ENCODE results near the gene SH3BGRL3.

DNA sequence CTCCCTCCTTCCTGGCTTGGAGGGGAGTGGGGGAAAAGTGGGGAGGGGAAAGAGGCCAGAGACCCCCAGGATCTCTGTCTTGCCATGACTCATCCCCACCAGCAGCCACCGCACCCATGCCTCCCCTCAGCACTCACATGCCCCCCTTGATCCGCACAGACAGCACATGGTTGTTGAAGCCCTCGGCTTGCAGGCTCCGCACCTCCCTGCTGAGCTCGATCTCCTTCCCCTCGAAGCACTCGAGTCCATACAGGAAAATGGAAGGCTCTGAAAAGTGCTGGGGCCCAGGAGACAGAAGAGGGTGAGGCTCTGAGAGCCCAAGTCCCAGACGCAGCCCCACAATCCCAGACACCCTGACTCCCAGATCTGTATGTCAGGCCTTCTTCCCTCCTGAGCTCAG is 48.7 kb downstream of the SH3BGRL3 start:
- TF ChIP-seq POLR2A (IDR thresholded peaks at IDR 0.05), result no peak
- TF ChIP-seq, protein P1, sequence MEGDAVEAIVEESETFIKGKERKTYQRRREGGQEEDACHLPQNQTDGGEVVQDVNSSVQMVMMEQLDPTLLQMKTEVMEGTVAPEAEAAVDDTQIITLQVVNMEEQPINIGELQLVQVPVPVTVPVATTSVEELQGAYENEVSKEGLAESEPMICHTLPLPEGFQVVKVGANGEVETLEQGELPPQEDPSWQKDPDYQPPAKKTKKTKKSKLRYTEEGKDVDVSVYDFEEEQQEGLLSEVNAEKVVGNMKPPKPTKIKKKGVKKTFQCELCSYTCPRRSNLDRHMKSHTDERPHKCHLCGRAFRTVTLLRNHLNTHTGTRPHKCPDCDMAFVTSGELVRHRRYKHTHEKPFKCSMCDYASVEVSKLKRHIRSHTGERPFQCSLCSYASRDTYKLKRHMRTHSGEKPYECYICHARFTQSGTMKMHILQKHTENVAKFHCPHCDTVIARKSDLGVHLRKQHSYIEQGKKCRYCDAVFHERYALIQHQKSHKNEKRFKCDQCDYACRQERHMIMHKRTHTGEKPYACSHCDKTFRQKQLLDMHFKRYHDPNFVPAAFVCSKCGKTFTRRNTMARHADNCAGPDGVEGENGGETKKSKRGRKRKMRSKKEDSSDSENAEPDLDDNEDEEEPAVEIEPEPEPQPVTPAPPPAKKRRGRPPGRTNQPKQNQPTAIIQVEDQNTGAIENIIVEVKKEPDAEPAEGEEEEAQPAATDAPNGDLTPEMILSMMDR (IDR thresholded peaks at IDR 0.05), result no peak

Measured in esophagus squamous epithelium (tissue), 4 donors.